Hepatic stellate cell (primary cell): ENCODE results near the gene CYP2D6.
"Not testable (repeated sequence)": the region's sequence is repeated elsewhere in the genome, so short reads cannot be mapped to it uniquely, and the experiment has no call there.

Source experiments
- DNase-seq: peaks from one replicate; pipeline ENCODE4 v3.0.0; 2011; ENCODE audit warnings: low spot score

Gene CYP2D6

GRCh38 chr22:42130639-42131431 lies at the start of gene CYP2D6:
TSS of gene CYP2D6 (minus strand) at chr22:42130810. CDS start at chr22:42130791, 19 bp downstream.
- DNase-seq = not testable (repeated sequence)

- peak; percentile 85 for DNase-seq
These were observed 49.0 kb upstream of the CYP2D6 start for GRCh38 chr22:42179616-42180015.

DNA sequence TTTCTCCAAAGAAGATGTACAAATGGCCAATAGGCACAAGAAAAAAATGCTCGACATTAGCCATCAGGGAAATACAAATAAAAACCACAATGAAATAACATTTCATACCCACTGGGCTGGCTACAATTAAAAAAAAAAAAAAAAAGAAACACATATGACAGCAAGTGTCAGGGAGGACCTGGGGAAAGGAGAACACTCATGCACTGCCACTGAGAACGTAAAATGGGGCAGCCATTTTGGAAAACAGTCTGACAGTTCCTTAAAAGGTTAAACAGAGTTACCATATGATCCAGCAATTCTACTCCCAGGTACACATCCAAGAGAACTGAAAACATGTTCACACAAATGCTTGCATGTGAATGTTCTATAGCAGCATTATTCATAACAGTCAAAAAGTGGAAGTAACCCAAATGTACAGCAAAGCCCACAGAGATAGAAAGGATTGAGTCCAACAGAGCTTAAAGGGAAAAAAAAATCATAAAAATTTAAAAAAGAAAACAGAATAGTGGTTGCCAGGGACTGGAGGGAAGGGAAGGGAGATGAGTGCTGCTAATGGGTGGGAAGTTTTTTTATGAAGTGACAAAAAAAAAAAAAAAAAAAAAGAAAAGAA lies 48.4 kb upstream of the CYP2D6 start:
- DNase-seq = no peak

DNA sequence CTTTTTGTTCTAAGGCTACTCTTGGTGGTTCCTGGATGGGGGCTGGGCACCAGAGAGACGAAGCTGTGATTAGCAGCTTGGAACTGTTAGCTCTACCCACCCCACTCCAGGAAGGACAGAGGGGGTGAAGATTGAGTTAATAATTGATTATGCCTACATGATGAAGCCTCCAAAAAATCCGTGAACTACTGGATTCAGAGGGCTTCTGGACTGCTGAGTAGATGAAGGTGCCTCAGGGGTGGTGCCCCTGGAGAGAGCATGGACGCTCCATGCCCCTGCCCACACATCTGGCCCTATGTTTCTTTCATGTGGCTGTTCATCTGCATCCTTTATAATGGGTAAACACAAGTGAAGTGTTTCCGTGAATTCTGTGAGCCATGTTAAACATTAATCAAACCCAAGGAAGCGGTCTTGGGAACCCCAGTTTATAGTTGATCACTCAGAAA lies 47.3 kb upstream of the CYP2D6 start:
- DNase-seq = no peak

GRCh38 chr22:42176255-42176915 lies 45.8 kb upstream of the CYP2D6 start:
- no peak for DNase-seq

GRCh38 chr22:42174062-42174461 lies 43.5 kb upstream of the CYP2D6 start:
- no peak for DNase-seq

DNA sequence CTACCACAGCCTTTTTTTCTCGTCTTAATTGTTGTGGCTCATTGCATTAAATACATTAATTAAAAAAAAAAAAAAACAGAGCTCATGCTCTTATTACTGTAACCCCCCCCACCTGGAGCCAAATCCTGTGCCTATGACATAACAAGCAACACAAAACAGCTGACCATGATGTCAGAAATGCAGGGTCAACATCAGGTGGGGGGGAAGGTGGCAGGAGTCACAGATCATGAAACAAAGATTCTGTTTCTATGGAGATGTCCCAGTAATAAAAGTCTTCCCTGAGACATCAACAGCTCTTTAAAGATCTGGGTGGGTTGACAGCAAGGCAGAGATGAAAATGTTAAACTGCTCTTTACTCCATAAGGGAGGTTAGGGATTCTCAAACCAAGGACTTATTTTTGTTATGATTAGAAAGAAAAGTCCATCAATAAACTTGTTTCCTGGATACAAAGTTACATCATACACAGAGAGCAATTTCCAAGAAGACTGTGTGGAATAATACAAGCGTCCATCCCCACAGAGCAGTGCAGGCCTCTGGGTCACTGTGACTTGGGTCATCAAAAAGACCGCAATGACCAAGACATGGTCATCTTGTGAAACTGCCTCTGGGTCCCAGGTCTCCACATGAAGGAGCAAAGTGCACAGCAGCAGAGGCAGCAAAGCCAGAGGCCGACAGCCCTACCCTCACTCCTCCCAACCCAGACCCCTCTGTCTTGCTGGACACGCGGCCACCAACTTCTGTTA lies 42.7 kb upstream of the CYP2D6 start:
- no peak for DNase-seq

DNA sequence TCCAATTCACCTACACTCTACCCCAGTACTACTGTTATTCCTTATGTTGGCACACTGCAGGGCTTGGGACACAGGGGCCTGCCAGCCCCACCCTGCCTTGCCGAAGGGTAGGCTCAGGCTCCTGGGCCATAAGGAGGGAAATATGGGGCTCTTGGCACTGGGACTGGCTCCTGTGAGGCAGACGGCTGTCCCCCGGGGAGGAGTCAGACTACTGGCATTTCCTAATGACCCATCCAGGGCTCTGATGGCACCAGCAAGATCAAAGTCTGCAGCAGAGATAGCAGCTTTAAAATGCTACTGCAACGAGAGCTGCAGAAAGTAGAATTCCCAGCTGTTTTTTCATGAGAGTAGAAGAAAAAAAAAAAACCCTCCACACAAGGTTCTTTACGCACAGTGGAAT lies 42.2 kb upstream of the CYP2D6 start:
- DNase-seq = no peak

- no peak for DNase-seq
These were observed 41.5 kb upstream of the CYP2D6 start for GRCh38 chr22:42171946-42172719.

GRCh38 chr22:42171417-42171816 lies 40.8 kb upstream of the CYP2D6 start:
- no peak for DNase-seq

- DNase-seq = no peak
These were observed 40.3 kb upstream of the CYP2D6 start for GRCh38 chr22:42170946-42171345.

- peak; percentile 82 for DNase-seq
These were observed 38.5 kb upstream of the CYP2D6 start for GRCh38 chr22:42169055-42169469.

- no peak for DNase-seq
These were observed 37.9 kb upstream of the CYP2D6 start for GRCh38 chr22:42168476-42168875.

DNA sequence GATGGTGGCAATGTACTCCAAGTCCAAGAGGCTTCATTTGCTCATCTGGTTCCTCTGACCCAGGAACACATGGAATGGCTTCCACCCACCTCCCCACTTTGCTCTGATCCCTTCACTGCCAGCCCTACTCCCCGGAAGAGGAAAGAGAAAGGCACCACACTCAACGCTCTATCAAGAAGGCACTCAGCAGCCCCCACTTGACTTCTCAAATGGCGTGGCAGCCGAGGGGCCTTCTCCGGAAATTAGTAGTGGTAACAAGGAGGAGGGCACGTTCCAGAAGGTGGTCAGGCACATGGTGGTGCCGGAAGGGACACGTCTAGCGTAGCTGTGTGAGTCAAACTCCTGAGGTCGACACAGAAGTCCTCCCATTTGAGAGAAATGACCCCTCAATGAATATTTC lies 36.5 kb upstream of the CYP2D6 start:
- no peak for DNase-seq

DNA sequence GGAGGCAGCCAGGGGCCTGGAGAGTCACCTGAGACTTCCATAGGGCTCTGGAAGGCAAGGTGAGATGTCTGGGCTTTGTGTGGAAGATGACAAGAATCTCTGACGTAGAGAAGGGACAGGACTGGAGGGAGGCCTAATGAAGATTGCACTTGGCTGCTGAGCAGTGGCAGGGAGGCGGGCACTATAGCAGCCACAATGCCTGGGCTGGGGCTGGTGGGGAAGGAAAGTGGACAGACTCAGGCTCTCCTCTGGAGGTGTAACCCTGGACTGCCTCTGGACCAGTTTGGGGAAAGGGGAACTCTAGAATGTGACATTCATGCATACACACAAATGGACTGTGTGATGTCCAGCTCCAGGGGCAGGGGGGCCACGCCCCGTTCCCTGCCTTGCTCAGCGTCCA lies 34.3 kb upstream of the CYP2D6 start:
- DNase-seq = no peak

- no peak for DNase-seq
These were observed 32.9 kb upstream of the CYP2D6 start for GRCh38 chr22:42163515-42163914.

DNA sequence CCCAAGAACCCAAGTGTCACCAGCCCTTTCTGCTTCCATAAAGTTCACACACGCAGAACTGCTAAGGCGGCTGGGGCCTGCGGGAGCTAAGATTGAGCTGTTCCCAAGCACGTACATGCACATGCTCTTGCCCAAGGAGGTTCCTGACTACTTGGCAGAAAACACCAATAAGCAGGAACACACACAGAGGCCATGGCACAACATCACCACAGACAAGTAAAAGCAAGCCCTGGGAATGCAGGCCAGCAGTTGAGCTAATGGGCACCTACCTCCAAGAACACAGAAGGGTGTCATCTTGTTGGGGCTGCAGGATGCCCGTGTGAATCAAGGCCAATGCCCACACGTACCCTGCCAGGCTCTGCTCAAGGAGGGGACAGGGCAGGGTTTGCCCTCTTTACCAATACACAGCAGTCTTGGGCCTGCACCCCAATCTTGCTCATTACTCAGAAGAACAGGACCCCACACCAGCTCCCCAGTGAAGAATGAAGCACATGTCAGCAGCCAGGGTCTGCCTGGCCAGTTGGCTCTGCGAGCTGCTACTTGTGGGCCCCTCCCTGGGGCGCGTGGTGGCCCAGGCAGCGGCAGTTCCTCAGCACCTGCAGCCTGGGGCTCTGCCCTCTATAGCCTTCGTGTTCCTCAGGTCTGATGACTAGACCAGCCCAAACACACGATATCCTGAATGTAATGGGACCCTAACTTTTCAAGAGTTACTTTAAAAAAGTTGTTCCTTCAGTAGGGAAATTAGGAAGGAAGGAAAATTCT lies 32.3 kb upstream of the CYP2D6 start:
- no peak for DNase-seq

- no peak for DNase-seq
These were observed 30.5 kb upstream of the CYP2D6 start for GRCh38 chr22:42160830-42161696.

DNA sequence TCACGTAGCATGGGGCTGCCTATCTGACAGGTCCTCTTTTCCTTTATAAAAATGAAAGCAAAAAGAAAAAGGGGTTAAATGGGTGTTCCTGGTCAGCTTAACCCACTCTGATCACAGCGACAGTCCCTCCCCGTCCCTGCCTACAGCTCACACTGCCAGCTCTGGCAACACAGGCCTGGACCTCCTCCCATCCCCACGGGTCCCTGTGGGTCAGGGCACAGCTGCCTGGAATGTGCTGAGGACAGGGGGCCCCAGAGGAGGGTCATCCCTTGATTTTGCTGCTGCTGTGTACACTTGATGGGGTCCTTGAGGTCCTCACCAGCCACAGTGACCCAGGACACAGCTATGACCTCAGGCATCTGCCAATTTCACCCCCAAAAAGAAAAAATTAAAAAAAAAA lies 29.6 kb upstream of the CYP2D6 start:
- no peak for DNase-seq
